Ascending aorta (tissue), 2 donors: Measurements from ENCODE around the gene ZBTB20. TPM values are rescaled to one million over a fixed set of nuclear protein-coding genes. Genes with fewer than 3 reads are reported as not detected.
A peak's percentile ranks its signal among the peaks of the same experiment; 100 is the strongest.

Experiments used
- DNase-seq, 2 donors: peaks; one replicate each; pipeline ENCODE4 v3.0.0-alpha.2; 2019; ENCODE audit warnings: low spot score in 2 of 2
- H3K27ac ChIP-seq, 2 donors: fragments of 200-600 bp; sonication (generic); one replicate each; pipeline ENCODE4 v1.5.1; 2016 to 2017; ENCODE audit warnings: mild to moderate bottlenecking in 1 of 2
- H3K27me3 ChIP-seq: fragments of 200-600 bp; sonication (generic); one replicate; pipeline ENCODE4 v1.5.1; 2017
- H3K36me3 ChIP-seq, 2 donors: fragments of 200-600 bp; sonication (generic); one replicate each; pipeline ENCODE4 v1.5.1; 2016
- H3K4me1 ChIP-seq, 2 donors: fragments of 200-600 bp; sonication (generic); one replicate each; pipeline ENCODE4 v1.5.1; 2016 to 2017; ENCODE audit warnings: mild to moderate bottlenecking in 1 of 2
- H3K4me3 ChIP-seq, 2 donors: fragments of 200-600 bp; sonication (generic); one replicate each; pipeline ENCODE4 v1.5.1; 2016 to 2017; ENCODE audit warnings: mild to moderate bottlenecking in 1 of 2
- H3K9me3 ChIP-seq, 2 donors: fragments of 200-600 bp; sonication (generic); one replicate each; pipeline ENCODE4 v1.5.1; 2016
- CTCF ChIP-seq, 3 experiments: fragments of 200-600 bp in 2 of 3; fragments of 450-650 bp in 1 of 3; sonication (generic) in 2 of 3; IDR thresholded peaks; one replicate each; pipeline ENCODE4 v1.5.1; 2016 to 2019; ENCODE audit warnings: antibody characterized with exemption in 3 of 3, mild to moderate bottlenecking in 1 of 3, moderate library complexity in 1 of 3
- intact Hi-C: fragments of 100-400 bp; cut with DNase I; formaldehyde crosslinking; loops from one replicate; pipeline ENCODE4 v1.15.1; 2023
- total RNA-seq: library from RNA; depleted of rRNA; stranded (reverse); fragments of >200 nt; gene quantifications from one replicate; pipeline ENCODE4 v1.1.0, GENCODE V29; 2016

The ZBTB20 gene
- total RNA-seq, 1 donor from 2014 or later = 60.3 TPM

- TF ChIP-seq CTCF (IDR thresholded peaks at IDR 0.05) = no peak
- H3K4me1 ChIP-seq = peaks cover 0 to 6% of the 10 kb centered on the region in 2 donors
- H3K36me3 ChIP-seq = no peaks in the 10 kb centered on the region
- no peaks in the 10 kb centered on the region for H3K27me3 ChIP-seq
- H3K4me3 ChIP-seq = peak overlapping the region in 1 of 2 donors; percentile 55
- H3K9me3 ChIP-seq = no peaks in the 10 kb centered on the region
- intact Hi-C loops = no loop called here
- no peak for DNase-seq
- peak overlapping the region; percentile 63 to 67 for H3K27ac ChIP-seq
These were observed 696.0 kb downstream of the ZBTB20 start for GRCh38 chr3:114451051-114451451.

- Histone ChIP-seq H3K36me3 (no peaks in the 10 kb centered on the region), H3K27ac (no peak overlapping the region), H3K4me1 (peaks cover 0 to 3% of the 10 kb centered on the region in 2 donors), H3K27me3 (no peaks in the 10 kb centered on the region), H3K4me3 (no peak overlapping the region), H3K9me3 (no peaks in the 10 kb centered on the region)
- no peak for DNase-seq
- intact Hi-C loops = no loop called here
- TF ChIP-seq CTCF (IDR thresholded peaks at IDR 0.05) = no peak
These were observed 697.0 kb downstream of the ZBTB20 start for GRCh38 chr3:114450008-114450596.

- Histone ChIP-seq H3K27ac (no peak overlapping the region), H3K4me3 (no peak overlapping the region), H3K4me1 (peaks cover 0 to 3% of the 10 kb centered on the region in 2 donors)
These were observed 697.6 kb downstream of the ZBTB20 start for GRCh38 chr3:114449271-114450007.

GRCh38 chr3:114447950-114448479 is 699.1 kb downstream of the ZBTB20 start:
- no peaks in the 10 kb centered on the region for H3K9me3 ChIP-seq
- DNase-seq = no peak
- H3K36me3 ChIP-seq = no peaks in the 10 kb centered on the region
- H3K27ac ChIP-seq = no peak overlapping the region
- no peak overlapping the region for H3K4me3 ChIP-seq
- no peak for TF ChIP-seq CTCF (IDR thresholded peaks at IDR 0.05)
- no peaks in the 10 kb centered on the region for H3K27me3 ChIP-seq
- H3K4me1 ChIP-seq = no peaks in the 10 kb centered on the region
- intact Hi-C loops = no loop called here

More at GRCh38 chr3:114449271-114450007, 697.6 kb downstream of the ZBTB20 start:
- Histone ChIP-seq H3K36me3 (no peaks in the 10 kb centered on the region), H3K9me3 (no peaks in the 10 kb centered on the region), H3K27me3 (no peaks in the 10 kb centered on the region)
- intact Hi-C loops = no loop called here
- no peak for DNase-seq
- no peak for TF ChIP-seq CTCF (IDR thresholded peaks at IDR 0.05)

- DNase-seq = no peak
- no peak for TF ChIP-seq CTCF (IDR thresholded peaks at IDR 0.05)
- Histone ChIP-seq H3K27me3 (no peaks in the 10 kb centered on the region), H3K27ac (no peak overlapping the region), H3K36me3 (no peaks in the 10 kb centered on the region), H3K4me1 (peaks cover 0 to under 1% of the 10 kb centered on the region in 2 donors), H3K4me3 (no peak overlapping the region), H3K9me3 (no peaks in the 10 kb centered on the region)
- intact Hi-C loops = no loop called here
These were observed 699.5 kb downstream of the ZBTB20 start for GRCh38 chr3:114447545-114447944.
